Endodermal cell (in vitro differentiated cells): ENCODE measurements around the gene KCTD7. TPM values are rescaled to one million over a fixed set of nuclear protein-coding genes. Genes with fewer than 3 reads are reported as not detected.

ENCODE experiments used
- DNase-seq: peaks from one replicate; pipeline ENCODE4 v3.0.0-alpha.2; 2017
- H3K27ac ChIP-seq: 2 replicates; pipeline ENCODE4 v1.5.1; 2013; ENCODE audit warnings: mild to moderate bottlenecking, low read depth, low read length, moderate library complexity
- H3K27me3 ChIP-seq: 2 replicates; pipeline ENCODE4 v1.6.1; 2013; ENCODE audit warnings: mild to moderate bottlenecking, low read length, moderate library complexity; ENCODE audit not compliant: insufficient read depth, control insufficient read depth, poor library complexity, severe bottlenecking
- H3K36me3 ChIP-seq: 2 replicates; pipeline ENCODE4 v1.7.0; 2013; ENCODE audit warnings: mild to moderate bottlenecking, low read length, moderate library complexity; ENCODE audit not compliant: control insufficient read depth, insufficient read depth
- H3K4me1 ChIP-seq: one replicate; pipeline ENCODE4 v1.7.0; 2013; ENCODE audit warnings: low read length; ENCODE audit not compliant: control insufficient read depth, insufficient read depth
- H3K4me3 ChIP-seq: 2 replicates; pipeline ENCODE4 v1.5.1; 2013; ENCODE audit warnings: mild to moderate bottlenecking, low read length, moderate library complexity
- H3K9ac ChIP-seq: 2 replicates; pipeline ENCODE4 v1.6.1; 2013; ENCODE audit warnings: mild to moderate bottlenecking, low read length, moderate library complexity; ENCODE audit not compliant: poor library complexity, severe bottlenecking; ENCODE audit errors: extremely low read depth
- H3K9me3 ChIP-seq: 2 replicates; pipeline ENCODE4 v1.6.1; 2013; ENCODE audit warnings: mild to moderate bottlenecking, low read length, moderate library complexity; ENCODE audit not compliant: control insufficient read depth
- H3K27ac Mint-ChIP-seq: 2 replicates; pipeline ENCODE4 v1.8.0; 2020; ENCODE audit warnings: mixed read lengths
- H3K27me3 Mint-ChIP-seq: 2 replicates; pipeline ENCODE4 v1.8.0; 2021; ENCODE audit warnings: mild to moderate bottlenecking, mixed read lengths; ENCODE audit not compliant: insufficient read depth
- H3K36me3 Mint-ChIP-seq: 2 replicates; pipeline ENCODE4 v1.8.0; 2020; ENCODE audit warnings: low read depth, mixed read lengths
- H3K4me1 Mint-ChIP-seq: 2 replicates; pipeline ENCODE4 v1.8.0; 2020; ENCODE audit warnings: mixed read lengths
- H3K4me3 Mint-ChIP-seq: 2 replicates; pipeline ENCODE4 v1.8.0; 2020; ENCODE audit warnings: mild to moderate bottlenecking, moderate library complexity, mixed read lengths
- H3K9me3 Mint-ChIP-seq: 2 replicates; pipeline ENCODE4 v1.8.0; 2020; ENCODE audit warnings: mild to moderate bottlenecking, mixed read lengths
- WGBS, 2 experiments: methylation state at CpG; one replicate each; pipeline versions ENCODE4 v1.1.5 to v1.1.7; 2013; ENCODE audit warnings: missing lambda C conversion rate in 2 of 2, mixed read lengths in 1 of 2; ENCODE audit not compliant: insufficient coverage in 1 of 2, insufficient read length in 1 of 2; 5-methylcytosine and 5-hydroxymethylcytosine counted together
- total RNA-seq, 2 donors: library from RNA; stranded (reverse); fragmentation: NEBNext Ultra II Directional in 1 of 2; extraction: Animal tissue kit (Norgen Biotek cat#: 25700) in 1 of 2; gene quantifications; 2 replicates in 1 of 2; 3 replicates in 1 of 2; pipeline ENCODE4 v1.2.1, GENCODE V29; 2021
- TF ChIP-seq, protein P1 (sequence below): fragments of 200-600 bp; sonication (generic); conservative IDR thresholded peaks from 2 replicates; pipeline ENCODE4 v1.5.0; 2021; ENCODE audit warnings: antibody characterized with exemption, mild to moderate bottlenecking

Gene KCTD7
- total RNA-seq, 2 donors from 2014 or later, result 13.1 to 15.6 TPM

DNA sequence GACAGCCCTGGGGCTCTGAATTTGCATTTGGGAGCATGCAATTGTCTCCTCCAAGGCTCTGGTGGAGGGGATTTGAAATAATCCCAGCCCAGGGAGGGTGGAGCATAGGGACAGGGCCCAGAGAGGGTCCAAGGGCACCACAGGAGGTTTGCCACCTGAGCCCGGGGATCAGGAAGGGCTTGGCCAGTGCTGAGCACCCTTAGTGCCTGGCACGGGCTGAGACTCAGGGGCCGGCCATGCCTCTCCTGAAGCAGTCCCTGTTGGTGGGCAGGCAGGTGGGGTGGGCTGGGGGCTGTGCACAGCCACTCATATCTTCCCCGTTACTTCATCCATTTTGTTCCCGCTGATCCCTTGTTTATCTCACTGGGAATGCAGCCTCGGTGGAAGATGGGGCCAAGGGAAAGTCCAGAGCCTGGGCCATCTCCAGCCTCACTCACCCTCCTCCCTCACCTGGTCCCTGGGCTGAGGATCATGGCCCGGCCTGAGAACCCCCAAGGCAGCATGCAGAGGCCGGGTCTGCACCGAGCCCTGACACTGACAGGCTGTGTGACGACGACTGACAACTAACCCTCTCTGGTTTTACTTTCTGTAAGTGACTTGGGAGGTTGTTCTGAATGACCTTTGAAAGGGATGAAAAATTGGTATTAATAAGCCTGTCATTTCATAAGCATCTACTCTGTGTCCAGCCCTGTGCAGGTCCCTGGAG lies 38.5 kb downstream of the KCTD7 start:
- peaks cover 17% of the 10 kb centered on the region for H3K36me3 ChIP-seq
- WGBS, 2 experiments, result 96% methylated on average over 11 of the region's 11 CpGs; no CpG with 5 or more reads in 1 of the 2 experiments
- Mint-ChIP-seq H3K27me3 (no peaks in the 10 kb centered on the region), H3K27ac (no peak overlapping the region), H3K4me1 (no peaks in the 10 kb centered on the region), H3K9me3 (peaks cover 13% of the 10 kb centered on the region), H3K36me3 (peaks cover 39% of the 10 kb centered on the region), H3K4me3 (no peak overlapping the region)
- H3K9me3 ChIP-seq, result peaks cover 12% of the 10 kb centered on the region
- no peaks in the 10 kb centered on the region for H3K27me3 ChIP-seq
- TF ChIP-seq, protein P1, sequence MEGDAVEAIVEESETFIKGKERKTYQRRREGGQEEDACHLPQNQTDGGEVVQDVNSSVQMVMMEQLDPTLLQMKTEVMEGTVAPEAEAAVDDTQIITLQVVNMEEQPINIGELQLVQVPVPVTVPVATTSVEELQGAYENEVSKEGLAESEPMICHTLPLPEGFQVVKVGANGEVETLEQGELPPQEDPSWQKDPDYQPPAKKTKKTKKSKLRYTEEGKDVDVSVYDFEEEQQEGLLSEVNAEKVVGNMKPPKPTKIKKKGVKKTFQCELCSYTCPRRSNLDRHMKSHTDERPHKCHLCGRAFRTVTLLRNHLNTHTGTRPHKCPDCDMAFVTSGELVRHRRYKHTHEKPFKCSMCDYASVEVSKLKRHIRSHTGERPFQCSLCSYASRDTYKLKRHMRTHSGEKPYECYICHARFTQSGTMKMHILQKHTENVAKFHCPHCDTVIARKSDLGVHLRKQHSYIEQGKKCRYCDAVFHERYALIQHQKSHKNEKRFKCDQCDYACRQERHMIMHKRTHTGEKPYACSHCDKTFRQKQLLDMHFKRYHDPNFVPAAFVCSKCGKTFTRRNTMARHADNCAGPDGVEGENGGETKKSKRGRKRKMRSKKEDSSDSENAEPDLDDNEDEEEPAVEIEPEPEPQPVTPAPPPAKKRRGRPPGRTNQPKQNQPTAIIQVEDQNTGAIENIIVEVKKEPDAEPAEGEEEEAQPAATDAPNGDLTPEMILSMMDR, result no peak
- DNase-seq, result no peak
- no peak overlapping the region for H3K4me3 ChIP-seq
- no peaks in the 10 kb centered on the region for H3K4me1 ChIP-seq
- no peak overlapping the region for H3K27ac ChIP-seq
- no peak overlapping the region for H3K9ac ChIP-seq

DNA sequence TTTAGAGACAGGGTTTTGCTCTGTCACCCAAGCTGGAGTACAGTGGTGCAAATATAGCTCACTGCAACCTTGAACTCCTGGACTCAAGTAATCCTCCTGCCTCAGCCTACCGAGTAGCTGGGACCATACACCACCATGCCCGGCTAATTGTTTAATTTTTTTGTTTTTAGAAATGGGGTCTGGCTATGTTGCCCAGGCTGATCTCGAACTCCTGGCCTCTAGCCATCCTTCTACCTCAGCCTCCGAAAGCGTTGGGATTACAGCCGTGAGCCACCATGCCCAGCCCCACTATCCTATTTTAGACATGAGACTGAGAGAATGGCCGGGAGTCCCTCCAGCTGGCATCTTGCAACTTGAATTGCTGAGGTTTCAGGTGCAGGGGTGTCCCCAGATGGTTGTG lies 39.4 kb downstream of the KCTD7 start:
- Mint-ChIP-seq H3K27ac (peak overlapping the region; percentile 23), H3K9me3 (peaks cover 4% of the 10 kb centered on the region), H3K27me3 (no peaks in the 10 kb centered on the region), H3K4me3 (no peak overlapping the region), H3K4me1 (no peaks in the 10 kb centered on the region), H3K36me3 (peaks cover 30% of the 10 kb centered on the region)
- TF ChIP-seq, protein P1, result no peak
- Histone ChIP-seq H3K27ac (no peak overlapping the region), H3K27me3 (no peaks in the 10 kb centered on the region), H3K9ac (no peak overlapping the region), H3K36me3 (peaks cover 11% of the 10 kb centered on the region), H3K9me3 (peaks cover 2% of the 10 kb centered on the region), H3K4me1 (no peaks in the 10 kb centered on the region), H3K4me3 (no peak overlapping the region)
- DNase-seq, result no peak
- 99 to 100% methylated on average over 1 to 7 of the region's 7 CpGs for WGBS, 2 experiments

DNA sequence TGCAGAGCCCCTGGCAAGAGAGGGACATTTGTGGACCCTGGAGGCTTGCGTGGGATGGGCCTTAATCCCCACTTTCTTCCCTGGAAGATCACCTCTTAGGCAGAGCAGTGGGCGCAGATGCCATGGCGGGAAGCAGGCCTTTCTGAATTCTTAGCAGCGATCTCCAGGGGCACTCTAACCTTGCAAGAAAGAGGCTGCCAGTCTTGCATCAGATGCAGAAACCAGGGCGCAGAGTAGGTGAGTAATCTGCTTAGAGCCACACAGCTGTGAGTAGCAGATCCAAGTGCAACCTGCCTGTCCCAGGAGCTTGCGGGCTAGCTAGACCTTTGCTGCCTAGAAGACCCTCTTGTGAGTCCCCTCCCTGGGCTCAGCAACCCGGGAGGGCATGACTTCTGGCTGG lies 40.0 kb downstream of the KCTD7 start:
- Mint-ChIP-seq H3K4me3 (no peak overlapping the region), H3K27ac (peak overlapping the region; percentile 58), H3K36me3 (peaks cover 27% of the 10 kb centered on the region), H3K9me3 (no peaks in the 10 kb centered on the region), H3K4me1 (no peaks in the 10 kb centered on the region), H3K27me3 (no peaks in the 10 kb centered on the region)
- Histone ChIP-seq H3K27ac (no peak overlapping the region), H3K9ac (no peak overlapping the region), H3K4me3 (no peak overlapping the region), H3K36me3 (peaks cover 11% of the 10 kb centered on the region), H3K9me3 (no peaks in the 10 kb centered on the region), H3K4me1 (no peaks in the 10 kb centered on the region), H3K27me3 (no peaks in the 10 kb centered on the region)
- 94 to 96% methylated on average over 5 to 7 of the region's 7 CpGs for WGBS, 2 experiments
- DNase-seq, result no peak
- TF ChIP-seq, protein P1, result no peak
